Hepatocyte (in vitro differentiated cells): Measurements from ENCODE around the gene RNU6-9.

Source experiments
- EZH2 ChIP-seq: fragments of 200-600 bp; sonication (generic); IDR thresholded peaks from 2 replicates; pipeline ENCODE4 v1.6.1; 2016; ENCODE audit warnings: antibody characterized with exemption, mild to moderate bottlenecking, borderline replicate concordance
- EZH2phosphoT487 ChIP-seq: fragments of 200-600 bp; sonication (generic); IDR thresholded peaks from one replicate; pipeline ENCODE4 v1.6.1; 2018; ENCODE audit warnings: antibody characterized with exemption, mild to moderate bottlenecking, low read depth, moderate library complexity; ENCODE audit not compliant: unreplicated experiment, severe bottlenecking
- TF ChIP-seq, protein P1 (sequence below): fragments of 200-600 bp; sonication (generic); IDR thresholded peaks from 2 replicates; pipeline ENCODE4 v1.5.1; 2016; ENCODE audit warnings: antibody characterized with exemption, mild to moderate bottlenecking; ENCODE audit not compliant: poor library complexity

DNA sequence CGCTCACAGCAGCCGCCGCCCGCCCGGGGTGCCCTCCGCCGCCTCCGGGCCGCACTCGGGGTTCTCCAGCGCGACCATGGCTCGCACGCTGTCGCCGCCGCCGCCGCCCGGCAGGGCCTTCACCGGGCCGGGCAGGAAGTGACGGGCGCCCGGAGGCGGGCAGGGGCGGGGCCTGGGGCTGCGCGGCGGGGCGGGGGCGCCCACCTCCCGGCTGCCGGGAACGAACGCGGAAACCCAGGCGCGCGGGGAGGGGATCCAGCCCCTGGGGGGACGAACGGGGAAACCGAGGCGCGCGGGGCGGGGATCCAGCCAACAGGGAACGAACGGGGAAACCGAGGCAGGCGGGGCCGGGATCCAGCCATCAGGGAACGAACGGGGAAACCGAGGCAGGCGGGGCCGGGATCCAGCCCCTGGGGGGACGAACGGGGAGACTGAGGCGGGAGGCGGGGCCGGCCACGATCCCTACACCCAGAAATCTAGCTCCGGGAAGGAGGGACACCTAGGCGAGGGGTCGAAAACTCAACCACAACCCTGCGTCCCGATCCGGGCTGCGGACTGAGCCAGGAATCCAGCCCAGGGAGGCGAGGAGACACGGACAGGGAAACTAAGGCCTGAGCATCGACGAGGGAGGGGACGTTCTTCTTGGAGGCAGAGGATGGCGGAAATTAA, 19.9 kb downstream of the RNU6-9 start, which contains the start of gene R3HDM4:
- TF ChIP-seq, protein P1, sequence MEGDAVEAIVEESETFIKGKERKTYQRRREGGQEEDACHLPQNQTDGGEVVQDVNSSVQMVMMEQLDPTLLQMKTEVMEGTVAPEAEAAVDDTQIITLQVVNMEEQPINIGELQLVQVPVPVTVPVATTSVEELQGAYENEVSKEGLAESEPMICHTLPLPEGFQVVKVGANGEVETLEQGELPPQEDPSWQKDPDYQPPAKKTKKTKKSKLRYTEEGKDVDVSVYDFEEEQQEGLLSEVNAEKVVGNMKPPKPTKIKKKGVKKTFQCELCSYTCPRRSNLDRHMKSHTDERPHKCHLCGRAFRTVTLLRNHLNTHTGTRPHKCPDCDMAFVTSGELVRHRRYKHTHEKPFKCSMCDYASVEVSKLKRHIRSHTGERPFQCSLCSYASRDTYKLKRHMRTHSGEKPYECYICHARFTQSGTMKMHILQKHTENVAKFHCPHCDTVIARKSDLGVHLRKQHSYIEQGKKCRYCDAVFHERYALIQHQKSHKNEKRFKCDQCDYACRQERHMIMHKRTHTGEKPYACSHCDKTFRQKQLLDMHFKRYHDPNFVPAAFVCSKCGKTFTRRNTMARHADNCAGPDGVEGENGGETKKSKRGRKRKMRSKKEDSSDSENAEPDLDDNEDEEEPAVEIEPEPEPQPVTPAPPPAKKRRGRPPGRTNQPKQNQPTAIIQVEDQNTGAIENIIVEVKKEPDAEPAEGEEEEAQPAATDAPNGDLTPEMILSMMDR, result no peak
- no peak for TF ChIP-seq EZH2
- TF ChIP-seq EZH2phosphoT487, result no peak
